Naive B cell (primary cell): ENCODE results near the gene FHAD1. TPM values are rescaled to one million over a fixed set of nuclear protein-coding genes. Genes with fewer than 3 reads are reported as not detected.

Experiments
- ATAC-seq, 2 donors: fragments of 150-1000 bp; cut with Tn5 transposase; 2 replicates each; pipeline ENCODE4 v1.10.0; 2021; ENCODE audit warnings: low read depth in 2 of 2, mild to moderate bottlenecking in 2 of 2, moderate library complexity in 2 of 2
- DNase-seq: peaks from one replicate; pipeline ENCODE4 v3.0.0; 2022
- H3K27ac Mint-ChIP-seq, 6 donors: one replicate each; pipeline ENCODE4 v1.8.0; 2020 to 2022; ENCODE audit warnings: mild to moderate bottlenecking in 6 of 6, mixed read lengths in 6 of 6, moderate library complexity in 5 of 6, inconsistent platforms in 2 of 6
- H3K27me3 Mint-ChIP-seq, 3 donors: one replicate each; pipeline ENCODE4 v1.8.0; 2021 to 2022; ENCODE audit warnings: mixed read lengths in 3 of 3, mild to moderate bottlenecking in 1 of 3
- H3K36me3 Mint-ChIP-seq, 2 donors: one replicate each; pipeline ENCODE4 v1.8.0; 2020 to 2022; ENCODE audit warnings: mixed read lengths in 2 of 2, inconsistent platforms in 1 of 2, mild to moderate bottlenecking in 1 of 2
- H3K4me1 Mint-ChIP-seq, 3 donors: one replicate each; pipeline ENCODE4 v1.8.0; 2020 to 2022; ENCODE audit warnings: mixed read lengths in 3 of 3, inconsistent platforms in 1 of 3, mild to moderate bottlenecking in 1 of 3, moderate library complexity in 1 of 3
- H3K4me3 Mint-ChIP-seq, 8 donors: one replicate each; pipeline ENCODE4 v1.8.0; 2020 to 2022; ENCODE audit warnings: mild to moderate bottlenecking in 8 of 8, mixed read lengths in 8 of 8, moderate library complexity in 8 of 8, inconsistent platforms in 2 of 8
- H3K9me3 Mint-ChIP-seq, 7 donors: one replicate each; pipeline ENCODE4 v1.8.0; 2020 to 2022; ENCODE audit warnings: mixed read lengths in 7 of 7, mild to moderate bottlenecking in 5 of 7, inconsistent platforms in 2 of 7, moderate library complexity in 1 of 7
- polyA plus RNA-seq, 6 donors: library from polyadenylated mRNA; unstranded; fragments of 300-500 nt; fragmentation: Illumina TruSeq; gene quantifications; one replicate each; pipeline ENCODE4 v1.2.3, GENCODE V29; 2021; ENCODE audit warnings: low read depth in 6 of 6

The FHAD1 gene
- polyA plus RNA-seq, 6 donors from 2014 or later, result not detected

DNA sequence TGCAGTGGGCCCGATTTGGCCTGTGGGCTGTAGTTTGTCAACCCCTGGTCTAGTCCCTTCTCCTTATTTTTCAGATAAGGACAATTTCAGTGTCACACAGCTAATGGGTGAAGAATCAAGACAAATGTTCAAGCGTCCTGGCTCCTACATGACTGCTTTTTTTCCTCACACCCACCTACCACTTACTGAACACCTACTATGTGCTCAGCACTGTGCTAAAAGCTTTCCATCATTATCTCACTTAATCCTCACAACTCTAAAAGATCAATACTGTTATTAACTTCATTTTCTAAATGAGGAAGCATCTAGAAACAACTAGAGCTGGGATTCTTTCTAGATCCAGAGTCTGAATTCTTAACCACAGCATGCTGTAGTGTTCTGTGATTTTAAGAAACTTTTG lies 94.2 kb downstream of the FHAD1 start:
- no peak for ATAC-seq
- peak overlapping the region in 1 of 6 donors; percentile 8 for H3K27ac Mint-ChIP-seq
- H3K36me3 Mint-ChIP-seq, result peaks cover 0 to 8% of the 10 kb centered on the region in 2 donors

DNA sequence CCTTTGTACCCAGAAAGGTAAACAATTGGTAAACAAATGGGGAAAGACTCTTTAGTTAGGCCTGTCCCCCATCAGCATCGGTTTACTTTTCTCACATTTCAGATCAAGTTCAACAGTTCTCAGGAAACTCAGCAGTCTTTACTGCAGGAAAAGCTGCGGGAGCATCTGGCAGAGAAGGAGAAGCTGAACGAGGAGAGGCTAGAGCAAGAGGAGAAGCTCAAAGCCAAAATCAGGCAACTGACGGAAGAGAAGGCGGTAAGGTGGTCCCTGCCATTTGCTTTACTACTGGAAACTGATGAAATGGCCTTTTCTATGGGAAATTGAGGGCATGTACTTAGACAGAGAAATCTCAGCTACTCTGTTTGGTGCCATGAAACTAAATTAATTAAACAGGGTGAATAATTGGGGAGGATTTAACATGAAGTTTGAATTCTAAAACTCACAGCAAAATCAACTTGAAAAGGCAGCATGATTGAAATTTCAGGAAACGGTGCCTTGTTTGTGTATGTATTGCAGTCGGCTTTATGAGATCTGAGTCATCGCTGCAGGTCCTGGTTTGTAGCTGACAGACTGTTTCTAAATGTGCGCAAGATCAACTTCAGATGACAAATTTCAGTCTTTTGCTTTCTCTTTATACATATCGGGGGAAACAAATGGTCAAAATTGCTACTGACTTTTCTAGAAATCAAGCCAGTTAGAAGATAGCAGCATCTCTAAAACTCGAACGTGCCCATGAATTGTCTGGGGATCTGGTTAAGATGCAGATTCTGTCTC lies 94.8 kb downstream of the FHAD1 start:
- Mint-ChIP-seq H3K36me3 (peaks cover 0 to 8% of the 10 kb centered on the region in 2 donors), H3K9me3 (peaks cover 0 to 2% (median 0%) of the 10 kb centered on the region in 7 donors), H3K4me1 (peaks cover 0 to 13% (median 12%) of the 10 kb centered on the region in 3 donors), H3K27me3 (peaks cover 31 to 52% (median 44%) of the 10 kb centered on the region in 3 donors), H3K4me3 (no peak overlapping the region), H3K27ac (no peak overlapping the region)
- ATAC-seq, result no peak
- DNase-seq, result no peak

More for the DNA sequence above, 94.2 kb downstream of the FHAD1 start:
- no peak overlapping the region for H3K4me3 Mint-ChIP-seq
- peaks cover 0 to 13% (median 12%) of the 10 kb centered on the region in 3 donors for H3K4me1 Mint-ChIP-seq
- peaks cover 31 to 58% (median 50%) of the 10 kb centered on the region in 3 donors for H3K27me3 Mint-ChIP-seq
- no peak for DNase-seq
- H3K9me3 Mint-ChIP-seq, result peaks cover 0 to 2% (median 0%) of the 10 kb centered on the region in 7 donors

DNA sequence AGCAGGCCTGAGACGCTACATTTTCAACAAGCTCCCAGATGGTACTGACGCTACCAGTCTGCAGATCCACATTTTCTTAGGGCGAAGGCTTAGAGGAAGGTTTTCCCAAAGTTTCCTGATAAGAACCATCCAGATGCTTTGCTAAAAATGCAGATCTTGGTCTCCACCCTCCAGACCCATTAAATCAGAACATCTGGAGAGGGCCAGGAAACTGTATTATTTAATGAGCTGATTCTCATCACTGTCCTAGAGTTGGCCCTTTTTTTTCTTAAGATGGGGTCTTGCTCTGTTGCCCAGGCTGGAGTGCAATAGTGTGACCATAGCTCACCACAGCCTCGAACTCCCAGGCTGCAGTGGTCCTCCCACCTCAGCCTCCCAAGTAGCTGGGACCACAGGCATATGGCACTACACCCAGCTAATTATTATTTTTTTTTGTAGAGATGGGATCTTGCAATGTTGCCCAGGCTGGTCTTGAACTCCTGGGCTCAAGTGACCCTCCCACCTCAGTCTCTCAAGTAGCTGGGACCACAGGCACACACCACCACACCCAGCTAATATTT lies 95.5 kb downstream of the FHAD1 start:
- ATAC-seq (no peak), DNase-seq (no peak)
- H3K9me3 Mint-ChIP-seq, result peaks cover 0 to 2% (median 0%) of the 10 kb centered on the region in 7 donors
- H3K27me3 Mint-ChIP-seq, result peaks cover 35 to 47% (median 41%) of the 10 kb centered on the region in 3 donors
- no peak overlapping the region for H3K4me3 Mint-ChIP-seq
- no peak overlapping the region for H3K27ac Mint-ChIP-seq
- H3K4me1 Mint-ChIP-seq, result peaks cover 0 to 13% (median 12%) of the 10 kb centered on the region in 3 donors
- H3K36me3 Mint-ChIP-seq, result peaks cover 0 to 8% of the 10 kb centered on the region in 2 donors

DNA sequence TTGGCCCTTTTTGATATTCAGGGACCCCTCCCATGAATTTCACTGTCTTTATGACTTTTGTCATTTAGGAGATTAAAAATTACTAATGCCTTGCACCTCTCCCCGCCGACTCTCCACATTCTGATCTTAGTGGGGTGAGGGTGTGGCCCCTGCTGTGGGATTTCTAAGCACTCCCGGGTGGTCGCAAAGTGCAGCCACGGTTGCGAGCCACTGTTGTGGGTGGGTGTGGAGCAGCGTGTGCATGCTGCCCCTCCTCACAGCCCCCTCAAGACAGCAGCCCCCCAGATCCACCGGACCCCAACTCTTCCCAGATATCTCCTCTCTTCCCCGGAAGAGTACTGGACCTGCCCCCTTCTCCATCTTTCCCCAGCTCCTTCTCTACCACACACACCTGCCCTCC lies 96.1 kb downstream of the FHAD1 start:
- Mint-ChIP-seq H3K27ac (peak overlapping the region in 1 of 6 donors; percentile 27), H3K4me3 (no peak overlapping the region)

DNA sequence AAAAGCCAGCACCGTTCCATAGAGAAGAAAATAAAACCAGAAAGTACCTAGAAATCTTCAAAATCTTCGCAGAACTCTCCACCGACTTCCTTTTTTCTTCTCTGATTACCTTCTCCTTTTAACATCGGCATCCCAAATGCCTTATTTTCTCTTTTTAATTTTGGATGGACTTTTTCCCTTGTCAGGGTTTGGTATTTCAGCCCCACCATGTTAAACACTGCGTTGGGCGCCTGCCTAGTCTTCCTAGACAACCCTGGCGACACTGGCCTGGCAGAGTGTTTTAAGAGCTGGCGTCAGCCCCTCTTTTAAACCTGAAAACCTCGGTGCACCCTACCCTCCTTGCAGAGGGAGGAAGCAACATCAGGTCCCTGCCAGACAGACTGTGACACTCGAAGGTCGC lies 96.7 kb downstream of the FHAD1 start:
- Mint-ChIP-seq H3K27me3 (peaks cover 30 to 40% (median 39%) of the 10 kb centered on the region in 3 donors), H3K9me3 (peaks cover 0 to 2% (median 0%) of the 10 kb centered on the region in 7 donors), H3K36me3 (peaks cover 0 to 8% of the 10 kb centered on the region in 2 donors), H3K4me1 (peaks cover 0 to 12% (median 8%) of the 10 kb centered on the region in 3 donors), H3K4me3 (no peak overlapping the region), H3K27ac (no peak overlapping the region)
- DNase-seq (no peak), ATAC-seq (no peak)

More for the DNA sequence above, 96.1 kb downstream of the FHAD1 start:
- DNase-seq, result no peak
- Mint-ChIP-seq H3K36me3 (peaks cover 0 to 8% of the 10 kb centered on the region in 2 donors), H3K27me3 (peaks cover 34 to 47% (median 45%) of the 10 kb centered on the region in 3 donors), H3K9me3 (peaks cover 0 to 2% (median 0%) of the 10 kb centered on the region in 7 donors), H3K4me1 (peaks cover 0 to 12% (median 12%) of the 10 kb centered on the region in 3 donors)
- ATAC-seq, result no peak

DNA sequence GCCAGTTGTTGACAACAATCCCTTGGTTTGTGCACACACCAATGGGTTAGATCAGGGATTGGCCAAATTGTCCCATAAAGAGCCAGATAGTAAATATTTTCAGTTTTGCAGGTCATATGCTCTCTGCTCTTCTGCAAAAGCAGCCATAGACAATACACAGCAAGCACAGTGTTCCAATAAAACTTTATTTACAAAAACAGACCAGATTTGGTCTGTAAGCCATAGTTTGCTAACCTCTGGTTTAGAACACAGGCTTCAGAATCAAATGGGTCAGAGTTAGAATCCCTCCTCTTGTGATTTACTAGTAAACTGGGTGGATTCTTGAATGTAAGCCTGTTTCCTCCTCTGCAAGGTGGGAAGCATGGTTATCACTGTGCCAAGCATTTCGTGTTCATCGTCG lies 97.4 kb downstream of the FHAD1 start:
- ATAC-seq (no peak), DNase-seq (no peak)
- Mint-ChIP-seq H3K36me3 (peaks cover 0 to 8% of the 10 kb centered on the region in 2 donors), H3K27me3 (peaks cover 30 to 39% (median 39%) of the 10 kb centered on the region in 3 donors), H3K4me1 (peaks cover 0 to 12% (median 8%) of the 10 kb centered on the region in 3 donors), H3K27ac (no peak overlapping the region), H3K4me3 (no peak overlapping the region), H3K9me3 (peaks cover 0 to 2% (median 0%) of the 10 kb centered on the region in 7 donors)

DNA sequence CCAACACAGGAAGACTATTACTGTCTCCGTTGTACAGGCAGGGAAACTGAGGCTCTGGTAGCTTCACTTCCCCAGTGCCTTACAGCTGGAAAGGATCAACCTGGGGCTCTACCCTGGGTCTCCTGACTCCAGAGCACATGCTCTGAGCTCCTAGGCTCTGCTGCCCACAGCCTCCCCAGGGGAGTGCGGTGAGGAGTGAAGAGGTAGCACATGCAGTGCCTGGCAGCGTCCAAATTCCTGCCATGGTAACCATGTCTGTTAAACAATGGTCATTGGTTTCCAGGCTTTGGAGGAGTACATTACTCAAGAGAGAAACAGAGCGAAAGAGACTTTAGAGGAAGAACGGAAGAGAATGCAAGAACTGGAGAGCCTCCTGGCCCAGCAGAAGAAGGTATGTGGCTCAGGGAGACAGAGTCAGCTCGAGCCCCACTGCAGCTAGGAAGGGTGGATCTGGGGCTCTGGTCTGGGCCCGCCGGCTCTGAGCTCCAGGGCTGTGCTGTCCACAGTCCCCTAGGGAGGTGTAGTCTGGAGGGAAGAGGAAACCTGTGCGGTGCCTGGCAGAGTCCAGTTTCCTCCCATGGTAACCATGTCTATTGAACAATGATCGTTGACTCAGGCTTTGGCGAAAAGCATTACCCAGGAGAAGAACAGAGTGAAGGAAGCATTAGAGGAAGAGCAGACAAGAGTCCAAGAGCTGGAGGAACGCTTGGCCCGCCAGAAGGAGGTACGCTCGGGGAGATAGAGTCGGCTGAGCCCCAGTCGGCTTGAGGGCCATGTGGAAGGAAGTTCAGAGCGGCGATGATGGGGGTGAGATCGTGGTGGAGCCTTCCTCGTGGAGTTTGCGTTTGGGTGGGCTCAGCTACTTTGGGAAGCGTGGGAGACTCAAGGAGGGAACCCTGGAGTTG lies 98.0 kb downstream of the FHAD1 start:
- peaks cover 30 to 39% (median 39%) of the 10 kb centered on the region in 3 donors for H3K27me3 Mint-ChIP-seq
- ATAC-seq (no peak), DNase-seq (no peak)
- peaks cover 0 to 2% (median 0%) of the 10 kb centered on the region in 7 donors for H3K9me3 Mint-ChIP-seq
- H3K36me3 Mint-ChIP-seq, result peaks cover 0 to 8% of the 10 kb centered on the region in 2 donors
- H3K4me1 Mint-ChIP-seq, result peaks cover 0 to 12% (median 8%) of the 10 kb centered on the region in 3 donors
- no peak overlapping the region for H3K27ac Mint-ChIP-seq
- no peak overlapping the region for H3K4me3 Mint-ChIP-seq

DNA sequence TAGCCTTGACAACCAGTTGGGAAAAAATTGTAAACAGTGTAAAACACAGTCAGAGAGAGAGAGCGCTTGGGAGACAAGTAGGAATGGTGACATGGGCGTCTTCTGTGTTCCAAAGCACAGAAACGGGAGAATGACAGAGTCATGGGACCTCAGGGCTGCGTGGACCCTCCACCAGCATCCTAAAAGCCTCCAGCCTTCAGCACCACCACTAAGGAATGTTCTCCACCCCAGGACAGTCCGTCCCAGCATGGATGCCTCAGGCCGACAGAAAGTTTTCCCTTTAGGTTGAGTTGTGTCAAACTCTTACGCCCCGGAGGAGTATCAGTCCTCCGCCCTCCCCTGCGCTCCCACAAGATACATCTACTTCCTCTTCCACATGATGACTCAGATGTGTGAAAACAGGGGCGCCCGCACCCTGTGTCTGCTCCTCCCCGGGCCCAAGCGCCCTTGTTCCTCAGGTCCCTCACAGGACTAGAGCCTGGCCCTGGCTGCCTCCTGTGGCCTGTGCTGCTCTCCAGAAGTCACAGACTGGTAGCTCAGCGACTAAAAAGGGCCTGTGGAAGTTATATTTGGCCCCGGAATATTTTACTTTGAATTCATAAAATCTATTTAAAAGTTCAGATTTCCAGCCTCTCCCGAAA lies 98.8 kb downstream of the FHAD1 start:
- Mint-ChIP-seq H3K4me1 (peaks cover 0 to 12% (median 8%) of the 10 kb centered on the region in 3 donors), H3K9me3 (peaks cover 0 to 2% (median 0%) of the 10 kb centered on the region in 7 donors), H3K36me3 (peaks cover 0 to 8% of the 10 kb centered on the region in 2 donors), H3K4me3 (no peak overlapping the region), H3K27ac (no peak overlapping the region), H3K27me3 (peaks cover 32 to 39% (median 39%) of the 10 kb centered on the region in 3 donors)
- ATAC-seq (peak; percentile 61 to 67), DNase-seq (no peak)

DNA sequence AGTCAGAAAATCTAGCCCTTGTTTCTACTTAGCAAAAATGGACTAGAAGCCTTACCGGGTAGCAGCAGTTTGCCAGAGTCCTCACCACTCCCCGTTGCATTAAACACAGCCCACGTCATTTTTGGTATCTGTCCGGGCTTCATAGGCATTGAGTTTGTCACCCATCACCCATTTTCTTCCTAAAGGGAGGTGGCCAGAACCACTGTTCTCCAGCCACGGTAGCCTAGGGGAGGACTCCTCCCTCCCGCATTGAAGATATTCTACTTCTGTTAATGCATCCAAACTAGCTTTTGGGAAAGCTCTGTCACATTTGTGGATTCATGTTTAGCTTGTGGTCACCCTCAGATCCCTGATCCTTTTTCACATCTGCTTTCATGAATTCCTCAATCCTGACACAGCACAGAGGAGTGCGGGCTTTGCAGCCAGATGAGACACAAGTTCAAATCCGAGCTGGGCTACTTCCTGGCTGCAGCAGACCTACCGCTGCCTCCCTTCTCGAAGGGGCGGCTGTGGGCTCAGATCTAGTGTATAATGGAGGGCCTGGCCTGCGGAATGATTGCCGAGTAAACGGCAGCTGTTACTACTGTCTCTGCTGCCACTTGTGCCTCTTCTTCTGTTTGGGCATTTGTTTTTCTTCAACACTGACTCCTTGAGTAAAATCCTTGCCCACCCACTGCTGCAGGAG lies 99.5 kb downstream of the FHAD1 start:
- Mint-ChIP-seq H3K27ac (no peak overlapping the region), H3K9me3 (peaks cover 0 to 2% (median 0%) of the 10 kb centered on the region in 7 donors), H3K4me1 (peaks cover 0 to 12% (median 8%) of the 10 kb centered on the region in 3 donors), H3K36me3 (peaks cover 0 to 8% of the 10 kb centered on the region in 2 donors), H3K4me3 (no peak overlapping the region), H3K27me3 (peaks cover 32 to 43% (median 42%) of the 10 kb centered on the region in 3 donors)
- ATAC-seq, result no peak
- no peak for DNase-seq

DNA sequence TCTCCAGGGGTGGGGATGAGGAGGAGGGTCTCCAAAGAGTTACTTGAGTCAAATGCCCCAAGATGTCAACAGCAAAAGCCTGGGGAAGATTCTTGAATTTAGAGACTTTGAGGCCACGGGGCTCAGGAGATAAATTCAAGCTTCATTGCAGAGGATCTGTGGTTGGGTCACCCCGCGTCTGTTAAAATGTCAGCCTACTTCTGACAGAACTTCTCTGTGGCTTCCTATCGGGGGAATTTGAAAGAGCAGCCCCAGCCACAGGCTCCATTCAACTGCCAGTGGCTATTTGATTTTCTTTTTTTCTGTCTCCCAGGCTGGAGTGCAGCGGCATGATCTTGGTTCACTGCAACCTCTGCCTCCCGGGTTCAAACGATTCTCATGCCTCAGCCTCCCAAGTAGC lies 100.2 kb downstream of the FHAD1 start:
- Mint-ChIP-seq H3K36me3 (peaks cover 0 to 8% of the 10 kb centered on the region in 2 donors), H3K27me3 (peaks cover 34 to 49% (median 47%) of the 10 kb centered on the region in 3 donors), H3K9me3 (peaks cover 0 to 2% (median 0%) of the 10 kb centered on the region in 7 donors), H3K27ac (no peak overlapping the region), H3K4me3 (no peak overlapping the region), H3K4me1 (peaks cover 0 to 12% (median 8%) of the 10 kb centered on the region in 3 donors)
- DNase-seq (no peak), ATAC-seq (no peak)

DNA sequence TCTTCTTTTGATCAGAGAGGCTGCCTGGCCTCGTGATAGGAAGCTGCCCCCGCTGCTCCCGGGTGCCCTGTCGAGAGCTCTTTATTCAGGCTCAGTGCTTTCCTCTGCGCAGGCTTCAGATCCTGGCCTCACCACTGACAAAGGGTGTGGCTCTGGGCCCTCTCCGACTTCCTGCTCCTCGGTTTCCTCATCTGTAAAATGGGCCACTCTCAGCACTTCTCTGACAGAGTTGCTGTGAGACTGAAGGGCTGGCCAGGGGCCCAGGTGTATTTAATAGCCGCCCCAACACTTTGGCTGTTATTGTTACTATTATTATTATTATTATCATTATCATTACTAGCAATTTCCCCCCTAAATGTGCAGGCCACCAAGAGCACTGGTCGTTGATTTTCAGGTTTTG lies 101.6 kb downstream of the FHAD1 start:
- H3K4me3 Mint-ChIP-seq, result no peak overlapping the region
- peaks cover 0 to 12% (median 8%) of the 10 kb centered on the region in 3 donors for H3K4me1 Mint-ChIP-seq
- H3K27ac Mint-ChIP-seq, result no peak overlapping the region

DNA sequence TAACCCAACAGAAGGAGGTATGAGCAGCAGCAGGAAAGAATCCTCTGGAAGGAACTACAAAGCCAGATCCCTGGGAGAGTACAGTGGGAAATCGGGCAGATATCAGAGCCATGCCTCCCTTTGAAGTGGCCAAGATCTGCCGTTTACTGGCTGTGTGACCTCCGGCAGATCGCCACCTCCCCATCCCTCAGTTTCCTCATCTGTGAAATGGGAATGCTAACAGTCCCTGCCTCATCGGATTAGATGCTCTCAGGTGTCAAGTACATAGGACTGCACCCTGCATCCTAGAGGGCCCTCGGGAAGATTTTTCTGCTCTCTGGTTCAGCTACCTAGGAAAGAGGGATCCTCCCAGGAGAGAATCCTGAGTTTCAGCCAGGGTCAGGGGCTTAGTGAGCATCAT lies 102.1 kb downstream of the FHAD1 start:
- Mint-ChIP-seq H3K36me3 (no peaks in the 10 kb centered on the region), H3K9me3 (no peaks in the 10 kb centered on the region), H3K4me1 (peaks cover 0 to 12% (median 8%) of the 10 kb centered on the region in 3 donors), H3K27ac (no peak overlapping the region), H3K27me3 (peaks cover 23 to 49% (median 41%) of the 10 kb centered on the region in 3 donors), H3K4me3 (no peak overlapping the region)
- no peak for DNase-seq
- ATAC-seq, result no peak

More for the DNA sequence above, 101.6 kb downstream of the FHAD1 start:
- Mint-ChIP-seq H3K27me3 (peaks cover 28 to 53% (median 46%) of the 10 kb centered on the region in 3 donors), H3K36me3 (peaks cover 0 to 1% of the 10 kb centered on the region in 2 donors), H3K9me3 (no peaks in the 10 kb centered on the region)
- no peak for ATAC-seq
- no peak for DNase-seq
